ENCODE results near the gene ALAD.
"Not testable (repeated sequence)": the region's sequence is repeated elsewhere in the genome, so short reads cannot be mapped to it uniquely, and the experiment has no call there.

The ALAD gene

DNA sequence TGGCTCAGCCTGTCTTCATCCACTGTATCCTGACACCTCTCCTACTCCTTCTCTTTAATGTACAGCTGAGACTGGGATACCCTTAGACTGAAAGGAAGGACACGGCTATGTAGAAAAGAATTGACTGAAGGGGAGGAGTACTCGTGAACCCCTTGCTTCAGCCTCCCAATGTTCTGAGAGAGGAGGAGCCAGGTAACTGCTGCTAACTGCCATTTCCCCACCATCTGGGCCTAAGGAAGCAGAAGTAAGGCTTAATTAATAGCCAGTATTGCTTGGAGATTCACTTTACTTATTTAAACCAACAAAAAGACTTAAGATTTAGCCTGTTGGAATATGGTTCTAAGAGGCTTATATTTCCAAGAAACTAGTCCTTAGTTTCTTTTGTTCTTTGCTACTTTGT, 43.7 kb upstream of the ALAD start:
- no peaks in the 10 kb centered on the region for H3K27me3 ChIP-seq (ENCODE audit: control insufficient read depth, low read length)
- H3F3A ChIP-seq (ENCODE audit: control insufficient read depth, insufficient read depth), result no peaks in the 10 kb centered on the region
- no peaks in the 10 kb centered on the region for H3K4me1 ChIP-seq (ENCODE audit: control insufficient read depth, low read length)
- TF ChIP-seq CTCF (IDR thresholded peaks at IDR 0.05; ENCODE audit: low read depth, low read length, poor library complexity, severe bottlenecking) (no peak), EZH2phosphoT487 (IDR thresholded peaks at IDR 0.05; ENCODE audit: borderline replicate concordance, low read length) (no peak)
- no peak overlapping the region for H3K4me2 ChIP-seq (ENCODE audit: low read length)
- no peak overlapping the region for H3K27ac ChIP-seq (ENCODE audit: low read depth, low read length)
- H3K36me3 ChIP-seq (ENCODE audit: control insufficient read depth, low read length), result no peaks in the 10 kb centered on the region
- H3K9me2 ChIP-seq (replicated peaks; ENCODE audit: control insufficient read depth, low read length), result no peaks in the 10 kb centered on the region
- H3K9me3 ChIP-seq (ENCODE audit: control insufficient read depth, insufficient read depth, low read length), result no peaks in the 10 kb centered on the region
- H4K20me1 ChIP-seq (ENCODE audit: control insufficient read depth, insufficient read depth, low read depth, low read length), result no peaks in the 10 kb centered on the region
- no peaks in the 10 kb centered on the region for H3K79me2 ChIP-seq (ENCODE audit: control insufficient read depth, low read length)
- no peak overlapping the region for H3K4me3 ChIP-seq (ENCODE audit: low read length)

- not testable (repeated sequence) for H3K4me3 ChIP-seq (ENCODE audit: low read length); H3K4me1 ChIP-seq (ENCODE audit: control insufficient read depth, low read length); H3K36me3 ChIP-seq (ENCODE audit: control insufficient read depth, low read length); H3K9me2 ChIP-seq (replicated peaks; ENCODE audit: control insufficient read depth, low read length); H3K27me3 ChIP-seq (ENCODE audit: control insufficient read depth, low read length); H3K79me2 ChIP-seq (ENCODE audit: control insufficient read depth, low read length); H3K4me2 ChIP-seq (ENCODE audit: low read length); H3F3A ChIP-seq (ENCODE audit: control insufficient read depth, insufficient read depth); H3K9me3 ChIP-seq (ENCODE audit: control insufficient read depth, insufficient read depth, low read length); H4K20me1 ChIP-seq (ENCODE audit: control insufficient read depth, insufficient read depth, low read depth, low read length); H3K27ac ChIP-seq (ENCODE audit: low read depth, low read length)
These were observed 36.6 kb upstream of the ALAD start for GRCh38 chr9:113437716-113438115.

DNA sequence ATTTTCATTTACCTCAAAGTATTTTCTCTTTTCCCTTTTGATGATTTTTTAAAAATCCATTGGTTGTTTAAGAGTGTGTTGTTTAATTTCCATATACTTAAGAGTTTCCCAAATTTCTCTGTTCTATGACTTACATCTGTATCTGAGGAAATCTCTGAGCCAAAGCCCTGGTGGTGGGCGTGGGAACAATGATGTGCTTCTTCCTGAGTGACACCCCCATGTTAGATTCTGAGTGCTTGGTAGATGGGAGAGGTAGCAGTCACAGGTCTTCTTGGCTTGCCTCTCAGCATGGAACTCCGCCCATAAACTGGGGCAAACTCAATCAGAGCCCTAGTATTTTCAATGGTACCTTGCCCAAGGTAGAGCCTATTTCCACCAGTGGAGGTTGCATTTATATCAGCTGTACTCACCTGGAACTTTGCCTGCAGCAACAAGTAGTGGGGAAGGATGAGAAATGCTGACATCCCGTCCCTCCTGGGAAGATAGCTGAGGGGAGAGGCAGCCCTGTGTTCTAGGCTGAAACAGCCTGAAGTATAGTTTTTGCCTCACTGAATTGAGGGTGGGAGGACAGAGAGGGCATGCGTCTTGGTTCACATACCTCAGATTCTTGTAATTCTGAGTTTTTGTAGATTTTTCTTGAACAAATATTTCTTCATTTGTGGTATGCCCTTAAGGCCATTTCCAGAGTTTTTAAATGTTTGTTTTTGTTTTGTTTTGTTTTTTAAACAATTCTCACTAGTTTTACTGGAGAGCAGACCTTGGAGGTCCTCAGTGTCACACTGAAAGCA, 35.8 kb upstream of the ALAD start:
- Histone ChIP-seq H3F3A (ENCODE audit: control insufficient read depth, insufficient read depth) (no peaks in the 10 kb centered on the region), H3K4me2 (ENCODE audit: low read length) (no peak overlapping the region), H3K36me3 (ENCODE audit: control insufficient read depth, low read length) (no peaks in the 10 kb centered on the region), H4K20me1 (ENCODE audit: control insufficient read depth, insufficient read depth, low read depth, low read length) (no peaks in the 10 kb centered on the region), H3K79me2 (ENCODE audit: control insufficient read depth, low read length) (no peaks in the 10 kb centered on the region), H3K27me3 (ENCODE audit: control insufficient read depth, low read length) (no peaks in the 10 kb centered on the region), H3K9me2 (replicated peaks; ENCODE audit: control insufficient read depth, low read length) (no peaks in the 10 kb centered on the region), H3K27ac (ENCODE audit: low read depth, low read length) (no peak overlapping the region), H3K9me3 (ENCODE audit: control insufficient read depth, insufficient read depth, low read length) (no peaks in the 10 kb centered on the region), H3K4me1 (ENCODE audit: control insufficient read depth, low read length) (no peaks in the 10 kb centered on the region), H3K4me3 (ENCODE audit: low read length) (no peak overlapping the region)
- no peak for TF ChIP-seq EZH2phosphoT487 (IDR thresholded peaks at IDR 0.05; ENCODE audit: borderline replicate concordance, low read length)
- no peak for TF ChIP-seq CTCF (IDR thresholded peaks at IDR 0.05; ENCODE audit: low read depth, low read length, poor library complexity, severe bottlenecking)

DNA sequence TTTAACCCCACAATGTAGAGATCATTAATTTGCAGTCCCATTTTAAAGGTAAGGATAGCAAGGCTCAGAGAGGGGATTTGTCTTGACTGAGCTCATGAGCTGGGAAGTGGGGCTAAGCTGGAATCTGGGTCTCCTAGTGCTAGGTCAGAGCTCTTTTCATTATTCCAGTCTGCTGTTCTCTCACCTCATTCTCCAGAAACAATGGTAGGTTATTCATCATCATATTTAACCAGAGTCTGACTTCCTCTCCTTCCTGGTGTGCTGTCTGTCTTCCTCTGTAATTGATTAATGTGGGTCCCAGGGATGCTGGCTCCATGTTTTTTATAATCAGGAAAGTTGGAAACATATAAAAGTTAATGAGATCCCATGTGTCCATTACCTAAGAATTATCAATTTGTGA, 30.1 kb upstream of the ALAD start:
- Histone ChIP-seq H3K36me3 (ENCODE audit: control insufficient read depth, low read length) (no peaks in the 10 kb centered on the region), H3K79me2 (ENCODE audit: control insufficient read depth, low read length) (no peaks in the 10 kb centered on the region), H3K4me2 (ENCODE audit: low read length) (no peak overlapping the region), H3K4me1 (ENCODE audit: control insufficient read depth, low read length) (no peaks in the 10 kb centered on the region), H3K27me3 (ENCODE audit: control insufficient read depth, low read length) (no peaks in the 10 kb centered on the region), H3K27ac (ENCODE audit: low read depth, low read length) (no peak overlapping the region), H3K9me3 (ENCODE audit: control insufficient read depth, insufficient read depth, low read length) (no peaks in the 10 kb centered on the region), H3F3A (ENCODE audit: control insufficient read depth, insufficient read depth) (no peaks in the 10 kb centered on the region), H3K4me3 (ENCODE audit: low read length) (no peak overlapping the region), H4K20me1 (ENCODE audit: control insufficient read depth, insufficient read depth, low read depth, low read length) (no peaks in the 10 kb centered on the region), H3K9me2 (replicated peaks; ENCODE audit: control insufficient read depth, low read length) (no peaks in the 10 kb centered on the region)
- TF ChIP-seq CTCF (IDR thresholded peaks at IDR 0.05; ENCODE audit: low read depth, low read length, poor library complexity, severe bottlenecking) (no peak), EZH2phosphoT487 (IDR thresholded peaks at IDR 0.05; ENCODE audit: borderline replicate concordance, low read length) (no peak)

All from DOHH2 (cell line).